HG02943 (cell line): Measurements from ENCODE around the gene GIGYF1.
"Not testable (repeated sequence)": the region's sequence is repeated elsewhere in the genome, so short reads cannot be mapped to it uniquely, and the experiment has no call there.

Experiments
- ATAC-seq: cut with Tn5 transposase; IDR thresholded peaks from one replicate; pipeline ENCODE4 v1.9.1; 2021; ENCODE audit warnings: mild to moderate bottlenecking, low read depth, moderate library complexity; ENCODE audit not compliant: unreplicated experiment

Gene GIGYF1

DNA sequence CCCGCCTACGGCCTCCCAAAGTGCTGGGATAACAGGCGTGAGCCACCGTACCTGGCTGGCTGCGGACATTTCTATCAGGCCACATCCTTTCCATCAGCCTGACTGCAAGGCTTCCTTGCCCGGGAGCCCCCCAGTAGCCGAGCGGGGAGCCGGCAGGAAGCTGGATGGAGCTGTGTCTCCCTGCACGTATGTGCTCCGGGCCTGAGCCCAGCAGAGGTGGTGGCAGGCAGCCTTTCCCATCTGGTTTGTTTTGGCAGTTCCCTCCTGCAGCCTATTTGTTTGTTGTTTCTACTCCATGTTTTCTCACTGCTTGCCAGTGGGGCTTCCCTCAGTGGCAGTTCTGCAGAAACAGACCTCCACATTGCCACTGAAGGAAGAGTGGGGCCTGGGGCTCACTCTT, 17.3 kb upstream of the GIGYF1 start:
- ATAC-seq = no peak

- no peak for ATAC-seq
These were observed 16.4 kb upstream of the GIGYF1 start for GRCh38 chr7:100710452-100710851.

DNA sequence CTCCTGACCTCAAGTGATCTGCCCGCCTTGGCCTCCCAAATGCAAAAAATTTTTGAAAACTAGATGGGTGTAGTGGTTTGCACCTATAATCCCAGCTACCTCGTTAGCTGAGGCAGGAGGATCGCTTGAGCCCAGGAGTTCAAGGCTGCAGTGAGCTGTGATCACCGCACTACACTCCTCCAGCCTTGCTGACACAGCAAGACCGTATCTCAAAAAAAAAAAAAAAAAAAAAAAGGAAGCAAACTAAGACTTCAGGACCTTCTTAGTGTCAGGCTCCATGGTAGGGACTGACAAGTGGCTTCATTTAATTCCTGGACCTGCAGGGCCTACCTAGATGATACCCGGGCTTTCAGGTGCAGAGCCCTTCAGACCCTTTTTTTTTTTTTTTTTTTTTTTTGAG, 14.3 kb upstream of the GIGYF1 start:
- no peak for ATAC-seq

DNA sequence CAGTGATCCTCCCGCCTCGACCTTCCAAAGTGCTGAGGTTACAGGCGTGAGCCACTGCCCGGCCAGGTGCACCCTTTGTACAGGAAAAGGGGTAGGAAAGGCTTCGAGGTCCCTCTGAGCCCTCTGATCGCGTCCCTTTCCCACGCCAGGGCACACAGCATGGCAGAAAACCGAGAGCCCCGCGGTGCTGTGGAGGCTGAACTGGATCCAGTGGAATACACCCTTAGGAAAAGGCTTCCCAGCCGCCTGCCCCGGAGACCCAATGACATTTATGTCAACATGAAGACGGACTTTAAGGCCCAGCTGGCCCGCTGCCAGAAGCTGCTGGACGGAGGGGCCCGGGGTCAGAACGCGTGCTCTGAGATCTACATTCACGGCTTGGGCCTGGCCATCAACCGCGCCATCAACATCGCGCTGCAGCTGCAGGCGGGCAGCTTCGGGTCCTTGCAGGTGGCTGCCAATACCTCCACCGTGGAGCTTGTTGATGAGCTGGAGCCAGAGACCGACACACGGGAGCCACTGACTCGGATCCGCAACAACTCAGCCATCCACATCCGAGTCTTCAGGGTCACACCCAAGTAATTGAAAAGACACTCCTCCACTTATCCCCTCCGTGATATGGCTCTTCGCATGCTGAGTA, 12.7 kb upstream of the GIGYF1 start:
- ATAC-seq = no peak

GRCh38 chr7:100705753-100706671, 12.0 kb upstream of the GIGYF1 start, which contains the start of gene POP7:
Gene POP7 (plus strand): TSS chr7:100706121. CDS start chr7:100706831, 710 bp downstream.
- ATAC-seq = peak; percentile 85

GRCh38 chr7:100705320-100705752, 11.3 kb upstream of the GIGYF1 start:
- ATAC-seq = peak; percentile 66

DNA sequence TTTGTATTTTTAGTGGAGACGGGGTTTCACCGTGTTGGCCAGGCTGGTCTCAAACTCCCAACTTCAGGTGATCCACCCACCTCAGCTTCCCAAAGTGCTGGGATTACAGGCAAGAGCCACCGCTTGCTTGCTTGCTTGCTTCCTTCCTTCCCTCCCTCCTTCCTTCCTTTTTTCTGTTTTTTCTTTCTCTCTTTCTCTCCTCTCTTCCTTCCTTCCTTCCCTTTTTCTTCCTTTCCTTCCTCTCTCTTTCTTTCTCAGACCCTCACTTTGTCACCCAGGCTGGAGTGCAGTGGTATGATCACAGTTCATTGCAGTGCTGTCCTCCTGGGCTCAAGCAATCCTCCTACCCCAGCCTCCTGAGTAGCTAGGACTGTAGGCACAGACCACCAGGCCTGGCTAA, 7.0 kb upstream of the GIGYF1 start:
- ATAC-seq = not testable (repeated sequence)

DNA sequence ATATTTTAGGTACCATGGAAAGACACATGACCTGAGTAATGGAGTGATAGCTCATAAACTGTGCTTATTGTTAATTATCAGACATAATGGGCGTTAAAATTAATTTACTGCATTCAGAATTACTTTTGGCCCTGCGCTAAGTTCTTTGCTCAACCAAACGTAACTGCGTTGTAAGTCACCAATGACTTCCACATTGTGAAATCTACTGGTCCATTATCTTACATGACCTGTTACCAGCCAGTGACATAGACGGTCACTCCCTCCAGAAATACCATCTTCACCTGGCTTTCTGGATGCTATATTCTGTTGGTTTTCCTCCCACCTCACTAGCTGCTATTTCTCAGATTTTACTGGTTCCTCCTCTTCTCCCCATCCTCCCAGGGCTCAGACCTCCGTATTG, 5.0 kb upstream of the GIGYF1 start:
- ATAC-seq = no peak

- no peak for ATAC-seq
These were observed 2.1 kb upstream of the GIGYF1 start for GRCh38 chr7:100696123-100696521.

GRCh38 chr7:100693312-100694097, 545 bp downstream of the GIGYF1 start:
- ATAC-seq = no peak

- ATAC-seq = no peak
These were observed 1.5 kb downstream of the GIGYF1 start for GRCh38 chr7:100692578-100692961.

GRCh38 chr7:100691676-100692577, 2.1 kb downstream of the GIGYF1 start:
- no peak for ATAC-seq

GRCh38 chr7:100689230-100690135, 4.6 kb downstream of the GIGYF1 start:
- ATAC-seq = no peak

- no peak for ATAC-seq
These were observed 5.7 kb downstream of the GIGYF1 start for GRCh38 chr7:100688326-100688860.

GRCh38 chr7:100687751-100688300, 6.2 kb downstream of the GIGYF1 start:
- ATAC-seq = no peak

GRCh38 chr7:100687261-100687660, 6.8 kb downstream of the GIGYF1 start:
- ATAC-seq = no peak

GRCh38 chr7:100686822-100687211, 7.2 kb downstream of the GIGYF1 start:
- ATAC-seq = no peak

DNA sequence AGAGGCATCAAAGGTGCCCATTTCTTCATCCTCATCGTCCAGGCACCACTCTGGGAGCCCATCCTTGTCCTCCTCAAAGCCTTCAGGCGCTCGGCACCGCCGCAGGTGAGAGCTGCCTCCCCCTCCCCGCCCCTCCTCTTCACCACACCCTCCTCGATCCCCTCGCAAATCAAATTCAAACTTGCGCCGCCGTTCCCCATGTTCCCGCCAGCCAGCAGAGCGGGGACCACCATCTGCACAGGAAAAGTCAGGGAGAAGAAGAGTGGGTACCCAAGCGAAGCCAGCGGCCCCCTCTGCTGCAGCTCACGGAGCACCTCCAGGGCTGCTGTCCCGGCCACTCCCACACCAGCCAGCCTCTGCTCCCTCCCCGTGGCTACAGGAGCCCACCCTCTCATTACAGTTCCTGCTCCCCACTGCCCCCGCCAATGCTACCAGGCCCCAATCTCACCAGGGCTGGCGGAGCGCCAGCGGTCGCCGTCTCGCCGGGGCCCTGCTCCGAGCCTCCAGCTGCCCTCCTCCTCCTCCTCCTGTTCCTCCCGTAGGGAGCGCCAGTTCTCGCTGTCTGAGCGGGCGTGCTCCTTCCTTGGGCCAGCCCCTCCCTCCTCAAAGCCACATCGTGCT, 7.7 kb downstream of the GIGYF1 start:
- no peak for ATAC-seq
